WI38 (cell line): Measurements from ENCODE around the gene CCDC190.

Experiments
- H3K4me3 ChIP-seq: 2 replicates; pipeline ENCODE4 v1.5.1; 2011; ENCODE audit warnings: low read depth, mild to moderate bottlenecking, control low read depth, low read length
- TF ChIP-seq, protein P1 (sequence below): IDR thresholded peaks from 2 replicates; pipeline ENCODE4 v1.5.1; 2012; ENCODE audit warnings: low read depth, mild to moderate bottlenecking, control low read depth, low read length

CCDC190 gene

DNA sequence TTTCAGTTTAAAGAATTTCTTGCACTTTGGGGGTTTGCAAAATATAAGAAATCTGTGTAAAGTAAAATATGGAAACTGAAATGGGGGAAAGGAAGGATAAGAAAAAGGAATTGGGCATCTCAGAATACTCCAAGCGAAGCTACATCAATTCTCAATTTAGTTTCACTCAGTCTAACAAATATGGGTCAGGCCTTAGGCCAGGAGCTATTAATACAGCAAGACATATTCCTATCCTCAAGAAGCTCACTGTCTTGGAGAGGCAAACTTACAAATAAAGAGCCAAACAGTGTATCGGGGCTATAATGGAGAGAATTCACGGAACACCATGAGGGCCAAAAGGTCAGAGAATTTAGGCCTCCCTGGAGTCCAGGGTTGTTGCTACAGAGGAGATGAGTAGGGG, 43.0 kb upstream of the CCDC190 start:
- no peak overlapping the region for H3K4me3 ChIP-seq
- TF ChIP-seq, protein P1, sequence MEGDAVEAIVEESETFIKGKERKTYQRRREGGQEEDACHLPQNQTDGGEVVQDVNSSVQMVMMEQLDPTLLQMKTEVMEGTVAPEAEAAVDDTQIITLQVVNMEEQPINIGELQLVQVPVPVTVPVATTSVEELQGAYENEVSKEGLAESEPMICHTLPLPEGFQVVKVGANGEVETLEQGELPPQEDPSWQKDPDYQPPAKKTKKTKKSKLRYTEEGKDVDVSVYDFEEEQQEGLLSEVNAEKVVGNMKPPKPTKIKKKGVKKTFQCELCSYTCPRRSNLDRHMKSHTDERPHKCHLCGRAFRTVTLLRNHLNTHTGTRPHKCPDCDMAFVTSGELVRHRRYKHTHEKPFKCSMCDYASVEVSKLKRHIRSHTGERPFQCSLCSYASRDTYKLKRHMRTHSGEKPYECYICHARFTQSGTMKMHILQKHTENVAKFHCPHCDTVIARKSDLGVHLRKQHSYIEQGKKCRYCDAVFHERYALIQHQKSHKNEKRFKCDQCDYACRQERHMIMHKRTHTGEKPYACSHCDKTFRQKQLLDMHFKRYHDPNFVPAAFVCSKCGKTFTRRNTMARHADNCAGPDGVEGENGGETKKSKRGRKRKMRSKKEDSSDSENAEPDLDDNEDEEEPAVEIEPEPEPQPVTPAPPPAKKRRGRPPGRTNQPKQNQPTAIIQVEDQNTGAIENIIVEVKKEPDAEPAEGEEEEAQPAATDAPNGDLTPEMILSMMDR, result no peak

DNA sequence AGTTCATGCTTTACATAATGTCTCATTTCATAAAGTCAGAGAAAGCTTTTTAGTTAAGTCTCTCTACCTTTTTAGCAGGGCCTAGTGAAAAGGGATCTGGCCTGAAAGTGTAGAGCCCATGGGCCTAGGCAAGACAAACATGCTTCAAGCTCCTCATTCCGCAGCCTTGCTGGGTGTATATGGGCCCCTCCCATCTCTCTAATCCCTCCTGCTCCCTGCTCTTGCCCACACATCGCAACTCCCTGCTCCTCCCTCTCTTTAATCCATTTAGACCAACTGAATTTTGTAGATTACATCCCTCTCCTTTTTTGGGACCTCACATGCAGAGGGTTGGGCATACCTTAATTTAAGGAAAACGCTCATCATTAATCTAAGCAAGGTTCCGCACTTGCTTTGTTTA, 42.3 kb upstream of the CCDC190 start:
- no peak overlapping the region for H3K4me3 ChIP-seq
- TF ChIP-seq, protein P1, result no peak

DNA sequence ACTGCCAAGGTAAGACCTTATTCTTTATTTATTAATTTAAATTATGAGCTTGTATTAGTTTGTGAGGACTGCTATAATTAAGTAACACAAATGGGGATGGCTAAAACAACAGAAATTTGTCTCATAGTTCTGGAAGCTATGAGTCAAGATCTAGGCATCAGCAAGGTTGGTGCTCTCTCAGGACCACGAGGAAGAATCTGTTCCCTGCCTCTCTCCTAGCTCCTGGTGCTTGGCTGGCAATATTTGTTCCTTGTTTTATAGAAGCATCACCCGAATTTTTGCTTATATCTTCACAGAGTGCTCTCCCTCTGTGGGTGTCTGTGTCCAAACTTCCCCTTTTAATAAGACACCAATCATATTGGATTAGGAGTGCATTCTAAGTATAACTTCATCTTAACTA, 41.4 kb upstream of the CCDC190 start:
- TF ChIP-seq, protein P1, result no peak
- no peak overlapping the region for H3K4me3 ChIP-seq

GRCh38 chr1:162901243-162901642, 40.3 kb upstream of the CCDC190 start:
- TF ChIP-seq, protein P1, result no peak

DNA sequence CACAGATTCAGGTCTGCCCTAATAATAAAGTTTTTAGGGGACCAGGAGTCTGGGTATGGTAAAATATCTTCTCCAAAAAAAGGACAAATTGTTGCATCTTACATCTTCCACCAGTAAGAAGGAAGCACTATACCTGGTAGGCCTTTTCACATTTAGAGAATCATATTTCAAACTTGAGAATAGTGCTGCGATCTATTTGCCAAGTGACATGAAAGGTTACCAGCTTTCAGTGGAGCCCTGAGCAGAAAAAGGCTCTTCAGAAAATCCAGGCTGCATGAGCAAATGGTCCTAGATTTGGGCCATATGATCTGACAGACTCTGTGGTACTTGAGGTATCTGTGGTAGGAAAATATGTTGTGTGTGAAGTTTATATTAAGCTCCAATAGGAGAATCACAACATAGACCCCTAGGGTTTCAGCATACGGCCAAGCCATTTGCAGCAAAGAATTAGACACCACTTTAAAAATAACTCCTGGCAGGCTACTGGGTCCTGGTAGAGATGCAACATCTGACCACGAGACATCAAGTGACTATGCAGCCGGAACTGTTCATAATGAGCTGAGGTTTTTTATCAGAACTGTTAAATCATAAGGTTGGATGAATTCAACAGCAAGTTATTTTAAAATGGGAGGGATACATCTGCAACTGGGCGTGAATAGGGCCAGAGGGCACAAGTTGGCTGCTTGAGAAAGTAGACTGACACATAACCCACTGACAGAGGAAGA, 38.6 kb upstream of the CCDC190 start:
- TF ChIP-seq, protein P1, result no peak
- no peak overlapping the region for H3K4me3 ChIP-seq

More at GRCh38 chr1:162901243-162901642, 40.3 kb upstream of the CCDC190 start:
- no peak overlapping the region for H3K4me3 ChIP-seq

DNA sequence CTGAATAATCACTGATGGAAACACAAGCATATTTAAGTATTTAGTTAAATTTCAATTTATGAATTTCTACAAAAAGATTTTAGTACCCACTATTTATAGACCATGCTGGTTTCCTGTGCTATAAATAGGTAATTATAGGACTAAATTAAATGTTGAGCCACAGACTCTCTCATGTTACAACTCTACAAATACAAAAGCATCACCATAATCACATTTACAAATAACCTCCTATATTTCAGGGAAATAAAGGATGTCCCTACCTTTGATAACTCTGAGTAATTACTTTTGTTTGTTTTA, 32.6 kb upstream of the CCDC190 start:
- no peak overlapping the region for H3K4me3 ChIP-seq
- TF ChIP-seq, protein P1, result no peak

DNA sequence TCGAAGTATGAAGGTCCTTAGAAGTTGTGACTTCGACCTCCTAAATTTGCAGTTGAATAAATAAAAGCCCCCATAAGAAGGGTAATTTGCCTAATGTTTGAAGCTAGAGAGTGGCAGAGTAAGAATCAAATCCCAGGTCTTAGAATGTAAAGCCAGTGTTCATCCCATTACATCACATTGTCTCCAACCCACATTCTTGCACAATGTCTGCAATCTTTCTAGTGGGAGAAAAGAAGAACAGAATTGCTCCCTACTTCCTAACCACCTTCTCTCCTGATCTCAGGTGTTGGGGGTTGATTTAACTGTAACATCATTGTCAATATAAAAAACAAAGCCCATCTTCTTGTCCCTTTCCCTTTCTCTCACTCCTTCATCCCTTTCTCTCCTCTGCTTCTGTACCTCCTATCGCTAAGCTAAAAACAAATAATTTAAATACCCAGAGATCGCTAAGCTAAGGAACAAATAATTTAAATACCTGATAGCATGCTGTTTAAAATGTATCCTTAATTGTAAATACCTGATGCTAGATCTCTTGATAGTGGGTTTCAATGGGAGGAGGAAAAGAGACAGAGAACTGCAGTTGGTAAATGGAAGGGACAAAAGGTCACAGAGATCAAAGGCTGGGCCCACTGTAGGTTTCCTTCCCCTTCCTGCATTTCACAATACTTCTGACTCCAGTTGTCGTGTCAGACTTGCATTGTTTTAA, 32.1 kb upstream of the CCDC190 start:
- TF ChIP-seq, protein P1, result no peak
- H3K4me3 ChIP-seq, result no peak overlapping the region
